Fibroblast of villous mesenchyme (primary cell): ENCODE results near the gene OR8S1. TPM values are rescaled to one million over a fixed set of nuclear protein-coding genes. Genes with fewer than 3 reads are reported as not detected.
"Not testable (repeated sequence)": the region's sequence is repeated elsewhere in the genome, so short reads cannot be mapped to it uniquely, and the experiment has no call there.

Source experiments
- DNase-seq: peaks from one replicate; pipeline ENCODE4 v3.0.0-alpha.2; 2010; ENCODE audit warnings: low read depth
- H3K4me3 ChIP-seq: 2 replicates; pipeline ENCODE4 v1.5.1; 2011; ENCODE audit warnings: low read depth, mild to moderate bottlenecking, low read length
- CTCF ChIP-seq: IDR thresholded peaks from 2 replicates; pipeline ENCODE4 v1.5.1; 2012; ENCODE audit warnings: low read depth, mild to moderate bottlenecking, low read length; ENCODE audit not compliant: insufficient read depth
- total RNA-seq: library from RNA; depleted of rRNA; stranded (reverse); fragments of >200 nt; gene quantifications from 2 replicates; pipeline ENCODE4 v1.2.3, GENCODE V29; 2012

Gene OR8S1, protein sequence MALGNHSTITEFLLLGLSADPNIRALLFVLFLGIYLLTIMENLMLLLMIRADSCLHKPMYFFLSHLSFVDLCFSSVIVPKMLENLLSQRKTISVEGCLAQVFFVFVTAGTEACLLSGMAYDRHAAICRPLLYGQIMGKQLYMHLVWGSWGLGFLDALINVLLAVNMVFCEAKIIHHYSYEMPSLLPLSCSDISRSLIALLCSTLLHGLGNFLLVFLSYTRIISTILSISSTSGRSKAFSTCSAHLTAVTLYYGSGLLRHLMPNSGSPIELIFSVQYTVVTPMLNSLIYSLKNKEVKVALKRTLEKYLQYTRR
- total RNA-seq = not detected in 2 replicates

DNA sequence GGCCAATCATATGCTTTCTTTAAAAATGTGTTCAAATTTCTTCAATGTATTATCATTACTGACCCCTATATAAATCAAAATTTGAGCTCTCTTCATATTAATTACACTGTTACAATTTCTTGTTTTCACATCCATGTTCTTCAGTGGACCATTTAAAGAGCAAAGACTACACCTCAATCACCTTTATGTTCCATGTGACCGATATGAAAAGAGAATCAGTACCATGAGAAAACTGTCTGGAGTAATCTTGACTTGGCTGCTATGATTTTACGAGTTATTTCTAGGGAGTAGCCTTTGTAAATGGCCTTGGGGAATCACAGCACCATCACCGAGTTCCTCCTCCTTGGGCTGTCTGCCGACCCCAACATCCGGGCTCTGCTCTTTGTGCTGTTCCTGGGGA is at the start of gene OR8S1:
Gene OR8S1 (plus strand): TSS at position 301 of the 400 bp plus-strand sequence. CDS start 0 bp downstream, at position 301.
- no peak within 1 kb of the TSS for H3K4me3 ChIP-seq
- no peak for TF ChIP-seq CTCF
- no peak for DNase-seq

DNA sequence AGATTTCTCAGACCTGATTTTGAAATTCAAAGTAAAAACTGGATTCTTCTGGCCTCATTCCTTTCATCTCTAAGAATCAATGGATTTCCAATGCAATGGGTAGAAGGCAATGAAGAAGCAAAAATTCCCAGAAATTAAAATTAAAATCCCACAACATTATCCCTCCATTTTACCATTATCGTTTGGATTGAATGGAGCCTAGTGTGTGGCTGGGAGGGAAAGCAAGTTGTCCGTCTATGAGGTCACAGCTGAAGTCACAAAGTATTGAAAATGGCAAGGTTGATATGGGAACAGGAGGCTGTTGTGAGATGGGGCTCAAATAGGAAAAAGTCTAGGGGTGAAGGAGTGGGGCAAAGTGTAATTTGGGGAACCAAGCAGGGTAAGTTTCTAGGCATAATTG is 43.2 kb upstream of the OR8S1 start, which contains the start of gene C12orf54:
Gene C12orf54 (plus strand): TSS at position 301 of the 400 bp plus-strand sequence. CDS start 799 bp downstream, outside the sequence.
- H3K4me3 ChIP-seq = no peak within 1 kb of the TSS
- TF ChIP-seq CTCF = no peak
- no peak for DNase-seq

GRCh38 chr12:48482930-48483329 is 42.5 kb upstream of the OR8S1 start:
- DNase-seq = no peak
- no peak overlapping the region for H3K4me3 ChIP-seq
- no peak for TF ChIP-seq CTCF

GRCh38 chr12:48486261-48486660 is 39.2 kb upstream of the OR8S1 start:
- no peak for DNase-seq
- no peak overlapping the region for H3K4me3 ChIP-seq
- no peak for TF ChIP-seq CTCF

DNA sequence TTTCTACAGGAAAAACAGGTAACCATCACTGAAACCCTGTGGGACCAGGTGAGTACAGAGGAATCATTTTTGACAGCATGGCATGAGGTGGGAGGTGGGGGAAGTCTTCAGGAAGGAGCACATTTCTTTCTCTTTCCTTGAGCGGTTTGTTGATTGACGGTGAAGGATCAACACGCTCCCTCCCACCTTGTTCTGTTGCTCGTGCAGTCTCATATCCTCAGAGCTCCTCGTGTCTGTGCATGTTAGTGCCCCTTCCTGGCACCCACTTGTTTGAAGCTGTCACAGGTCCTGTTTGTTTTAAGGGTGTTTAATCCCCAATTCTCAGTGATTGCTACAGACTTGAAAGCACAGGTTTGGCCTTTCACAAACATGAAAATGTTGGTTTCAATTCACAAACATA is 38.8 kb upstream of the OR8S1 start:
- TF ChIP-seq CTCF = no peak
- DNase-seq = no peak
- H3K4me3 ChIP-seq = no peak overlapping the region

GRCh38 chr12:48489012-48489411 is 36.4 kb upstream of the OR8S1 start:
- peak; percentile 39 for DNase-seq
- no peak for TF ChIP-seq CTCF
- H3K4me3 ChIP-seq = no peak overlapping the region

- not testable (repeated sequence) for H3K4me3 ChIP-seq, DNase-seq
These were observed 36.0 kb upstream of the OR8S1 start for GRCh38 chr12:48489456-48489855.

DNA sequence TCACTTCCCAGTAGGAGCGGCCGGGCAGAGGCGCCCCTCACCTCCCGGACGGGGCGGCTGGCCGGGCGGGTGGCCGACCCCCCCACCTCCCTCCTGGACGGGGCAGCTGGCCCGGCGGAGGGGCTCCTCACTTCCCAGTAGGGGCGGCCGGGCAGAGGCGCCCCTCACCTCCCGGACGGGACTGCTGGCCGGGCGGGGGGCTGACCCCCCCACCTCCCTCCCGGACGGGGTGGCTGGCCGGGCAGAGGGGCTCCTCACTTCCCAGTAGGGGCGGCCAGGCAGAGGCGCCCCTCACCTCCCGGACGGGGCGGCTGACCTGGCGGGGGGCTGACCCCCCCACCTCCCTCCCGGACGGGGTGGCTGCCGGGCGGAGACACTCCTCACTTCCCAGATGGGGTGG is 25.2 kb upstream of the OR8S1 start:
- H3K4me3 ChIP-seq, DNase-seq: not testable (repeated sequence)

DNA sequence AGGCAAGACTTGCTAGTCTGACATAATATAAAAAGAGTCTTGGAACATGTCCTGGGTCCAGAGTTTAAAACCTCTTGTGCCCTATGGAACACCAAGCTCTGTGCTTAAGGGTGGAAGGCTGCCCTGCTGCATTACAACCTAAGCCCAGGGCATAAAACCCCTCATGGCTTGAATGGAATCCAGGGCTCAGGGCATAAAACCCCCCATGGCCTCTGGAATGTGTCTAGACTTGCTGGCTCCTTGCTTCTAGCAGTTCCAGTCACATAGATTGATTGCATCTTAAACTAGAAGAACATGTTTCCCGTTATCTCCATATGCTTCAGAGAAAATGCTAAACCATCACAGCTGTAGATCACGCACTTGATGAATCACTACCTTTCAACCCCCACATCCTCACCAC is 18.6 kb upstream of the OR8S1 start:
- not testable (repeated sequence) for DNase-seq, H3K4me3 ChIP-seq
